Fibroblast of skin of right quadriceps (primary cell): ENCODE measurements around the gene KRT27.
"Not testable (repeated sequence)": the region's sequence is repeated elsewhere in the genome, so short reads cannot be mapped to it uniquely, and the experiment has no call there.

Experiments
- DNase-seq: peaks from one replicate; pipeline ENCODE4 v3.0.0-alpha.2; 2013

The KRT27 gene

DNA sequence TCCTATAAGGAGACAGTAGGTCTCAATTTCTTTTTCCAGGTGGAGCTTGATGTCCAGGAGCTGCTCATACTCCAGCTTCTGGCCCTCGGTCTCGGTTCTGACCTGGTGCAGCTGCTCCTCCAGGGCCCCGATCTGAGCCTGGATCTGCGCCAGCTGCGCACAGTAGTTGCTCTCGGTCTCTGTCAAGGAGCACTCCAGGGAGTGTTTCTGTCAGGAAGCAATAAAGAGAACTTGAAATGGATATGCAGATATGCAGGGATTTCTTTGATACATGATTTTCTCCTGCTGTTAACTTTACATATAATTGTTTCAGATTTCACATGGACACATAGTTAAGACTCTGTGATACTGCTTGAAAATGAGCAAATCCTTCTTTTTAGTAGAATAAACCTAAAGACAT is 32.0 kb downstream of the KRT27 start:
- DNase-seq, result no peak

DNA sequence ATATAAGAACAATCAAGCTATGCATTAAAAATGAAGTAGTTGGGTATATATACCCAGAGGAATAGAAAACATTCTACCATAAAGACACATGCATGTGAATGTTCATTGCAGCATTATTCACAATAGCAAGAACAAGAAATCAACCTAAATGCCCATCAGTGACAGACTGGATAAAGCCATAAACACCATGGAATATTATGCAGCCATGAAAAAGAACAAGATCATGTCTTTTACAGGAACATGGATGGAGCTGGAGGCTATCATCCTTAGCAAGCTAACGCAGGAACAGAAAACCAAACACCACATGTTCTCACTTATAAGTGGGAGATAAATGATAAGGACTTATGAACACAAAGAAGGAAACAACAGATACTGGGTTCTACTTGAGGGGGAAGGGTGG is 33.7 kb downstream of the KRT27 start:
- DNase-seq, result not testable (repeated sequence)

DNA sequence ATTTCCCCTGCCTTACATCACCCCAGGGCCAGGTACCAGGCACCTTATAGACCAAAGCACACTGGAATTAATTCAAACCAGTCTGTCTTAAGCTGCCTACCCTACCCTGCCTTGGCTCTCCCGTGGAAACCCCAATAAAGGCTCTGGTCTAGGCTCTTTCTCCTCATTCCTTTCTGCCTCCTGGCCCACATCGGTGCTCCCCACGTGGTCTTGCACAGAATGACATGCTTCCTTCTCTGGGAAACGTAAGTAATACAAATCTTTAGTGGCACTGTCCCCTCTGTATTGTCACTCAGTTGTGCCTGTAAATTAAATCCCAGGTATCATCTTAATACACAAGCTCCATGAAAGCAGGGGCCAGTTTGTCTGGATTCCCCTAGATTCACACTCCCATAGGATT is 43.8 kb downstream of the KRT27 start:
- no peak for DNase-seq

DNA sequence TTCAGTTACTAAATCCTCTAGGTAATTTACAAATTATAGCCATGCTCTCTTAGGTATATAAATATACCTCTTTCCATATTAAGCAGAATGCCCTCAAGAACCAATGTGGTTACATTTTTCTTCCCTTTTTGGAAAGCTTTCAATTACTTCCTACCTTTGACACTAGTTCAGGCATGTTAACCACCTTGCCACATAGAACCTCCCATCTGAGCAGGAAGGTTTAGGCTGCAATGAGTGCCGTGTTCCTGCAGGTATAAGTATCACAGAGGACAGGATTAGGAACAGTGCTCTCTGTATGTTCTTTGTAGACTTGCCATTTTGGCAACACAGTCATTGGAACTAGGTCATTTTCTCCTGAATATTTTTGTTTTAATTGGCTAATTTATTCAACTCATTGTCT is 47.3 kb downstream of the KRT27 start:
- no peak for DNase-seq

DNA sequence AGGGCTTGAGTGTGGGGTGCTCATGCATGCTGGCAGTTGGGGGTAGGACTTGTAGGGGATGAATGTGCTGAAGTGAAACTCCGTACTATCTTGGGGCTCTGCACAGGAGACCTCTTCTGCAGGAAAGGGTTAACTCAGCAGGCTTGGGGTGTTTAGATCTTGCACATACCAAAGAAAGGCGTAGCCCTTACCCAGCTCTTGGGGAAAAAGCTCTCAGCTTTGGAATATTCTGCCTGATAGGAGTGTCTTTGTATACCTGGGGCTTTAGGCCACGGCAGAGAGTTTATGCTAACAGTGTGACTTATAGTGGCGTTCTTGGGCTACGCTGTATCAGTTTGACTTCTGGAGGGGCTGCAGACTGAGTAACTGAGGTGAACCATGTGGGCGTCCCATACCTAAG is 48.3 kb downstream of the KRT27 start:
- DNase-seq, result no peak

DNA sequence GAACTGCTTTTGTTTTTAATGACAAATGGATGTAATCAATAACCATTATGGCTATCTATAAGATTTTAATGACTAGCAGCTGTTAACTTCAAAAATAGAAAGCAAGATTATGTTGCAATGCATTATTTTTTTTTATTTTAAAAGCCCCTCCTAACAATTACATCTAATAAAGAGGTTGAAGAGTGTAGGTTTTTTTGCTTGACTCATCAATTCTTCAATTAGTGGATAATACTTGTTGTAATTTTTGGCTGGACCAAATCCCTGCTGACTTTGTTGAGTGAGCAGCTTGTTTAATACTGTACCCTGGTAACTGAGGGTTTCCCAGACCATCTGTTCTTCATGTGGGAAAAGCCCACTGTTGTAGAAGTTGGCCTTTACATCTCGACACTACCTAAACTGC is 51.4 kb downstream of the KRT27 start:
- no peak for DNase-seq

DNA sequence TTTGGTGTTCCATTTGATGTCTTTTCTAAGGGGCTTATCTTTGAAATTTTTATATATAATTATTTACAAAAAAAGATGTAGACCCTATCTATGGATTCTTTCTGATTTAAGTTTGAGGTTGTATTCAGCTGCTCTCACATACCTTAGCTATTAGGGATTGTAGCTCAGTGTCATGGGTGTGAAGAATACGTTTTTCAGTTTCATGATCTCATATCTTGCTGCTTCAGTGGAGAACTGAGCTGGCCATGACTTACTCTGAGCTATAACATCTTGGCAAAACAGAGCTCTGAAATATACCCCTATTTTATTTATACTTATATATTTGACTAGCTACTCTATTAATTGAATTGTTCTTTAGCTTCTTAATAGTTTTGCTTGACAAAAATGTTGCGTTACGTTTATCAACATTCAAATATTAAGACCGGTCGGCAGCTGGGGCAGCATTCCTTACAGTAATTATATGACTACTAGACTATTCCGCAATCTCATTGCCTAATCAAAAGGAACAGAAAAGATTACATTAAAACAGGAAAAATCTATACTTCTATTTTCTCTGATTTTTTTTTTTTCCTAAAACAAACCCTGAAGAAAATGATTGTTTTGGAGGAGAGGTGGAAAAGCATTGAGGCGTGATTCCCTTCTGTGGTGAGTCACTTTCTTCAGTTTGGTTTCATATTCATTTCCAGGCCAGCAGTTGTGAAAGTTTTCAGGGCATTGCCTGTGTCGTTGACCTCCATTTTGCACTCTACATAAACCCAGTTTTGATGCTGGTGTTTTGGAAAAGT is 54.7 kb downstream of the KRT27 start:
- DNase-seq, result no peak

DNA sequence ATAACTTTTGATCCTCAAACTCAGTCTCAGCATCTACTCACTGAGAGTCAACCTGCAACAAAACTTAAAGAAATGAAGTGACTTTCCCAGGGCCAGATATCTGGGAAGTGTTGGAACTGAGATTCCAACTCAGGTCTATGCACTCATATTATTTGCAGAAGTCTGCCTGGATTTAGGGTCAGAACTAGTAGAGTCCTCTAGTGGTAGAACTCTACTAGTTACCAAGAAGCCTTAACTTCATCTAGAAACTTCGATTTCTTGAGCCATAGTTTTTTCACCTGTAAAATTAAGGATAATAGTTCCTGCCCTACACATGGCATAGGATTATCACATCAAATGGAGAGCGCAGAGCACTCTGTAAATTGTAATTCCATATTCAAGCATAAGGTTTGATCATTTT is 55.4 kb downstream of the KRT27 start:
- DNase-seq, result no peak
